Stimulated activated naive B cell treated with anti-CD40 and anti-IgM and Interleukin-4, amounts not matched to agents 10 μg/mL and 1 μg/mL and 100 μg/mL, for 72 hours (primary cell): ENCODE results near the gene GLCCI1.
"Not testable (repeated sequence)": the region's sequence is repeated elsewhere in the genome, so short reads cannot be mapped to it uniquely, and the experiment has no call there.

ENCODE experiments used
- ATAC-seq, 2 donors: fragments of 150-1000 bp; cut with Tn5 transposase; replicated peaks; 2 replicates each; pipeline ENCODE4 v1.10.0; 2021; ENCODE audit warnings: moderate library complexity in 1 of 2
- DNase-seq: peaks from one replicate; pipeline ENCODE4 v3.0.0; 2021
- H3K27ac Mint-ChIP-seq: one replicate; pipeline ENCODE4 v1.8.0; 2022; ENCODE audit warnings: mild to moderate bottlenecking, mixed read lengths
- H3K27me3 Mint-ChIP-seq, 2 donors: one replicate each; pipeline ENCODE4 v1.8.0; 2022; ENCODE audit warnings: mixed read lengths in 2 of 2
- H3K36me3 Mint-ChIP-seq, 2 donors: one replicate each; pipeline ENCODE4 v1.8.0; 2022; ENCODE audit warnings: mixed read lengths in 2 of 2, mild to moderate bottlenecking in 1 of 2
- H3K4me1 Mint-ChIP-seq, 2 donors: one replicate each; pipeline ENCODE4 v1.8.0; 2022; ENCODE audit warnings: mixed read lengths in 2 of 2, mild to moderate bottlenecking in 1 of 2
- H3K4me3 Mint-ChIP-seq, 2 donors: one replicate each; pipeline ENCODE4 v1.8.0; 2022; ENCODE audit warnings: mild to moderate bottlenecking in 2 of 2, mixed read lengths in 2 of 2, moderate library complexity in 1 of 2
- H3K9me3 Mint-ChIP-seq, 2 donors: one replicate each; pipeline ENCODE4 v1.8.0; 2022; ENCODE audit warnings: mixed read lengths in 2 of 2, mild to moderate bottlenecking in 1 of 2

The GLCCI1 gene

DNA sequence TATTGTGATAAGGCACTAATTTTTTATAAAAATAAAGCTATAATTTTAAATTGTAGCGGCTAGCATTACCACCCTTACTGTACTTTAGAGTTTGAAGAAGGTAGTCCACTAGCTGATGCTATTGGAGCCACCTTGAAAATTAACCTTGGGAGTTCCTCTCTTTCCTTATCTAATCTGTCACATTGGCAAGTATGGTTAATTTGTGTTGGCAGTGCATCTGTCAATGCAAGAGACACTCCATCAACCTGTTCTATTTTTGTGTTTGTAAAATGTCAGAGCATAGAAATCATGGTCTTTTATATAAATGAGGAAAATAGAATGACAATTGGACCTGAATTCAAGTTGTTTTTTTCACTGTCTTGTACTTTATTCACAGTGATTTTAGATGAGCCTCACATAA is 20.5 kb downstream of the GLCCI1 start:
- peaks cover 28 to 60% of the 10 kb centered on the region in 2 donors for H3K4me1 Mint-ChIP-seq
- no peak for DNase-seq
- H3K27me3 Mint-ChIP-seq: no peaks in the 10 kb centered on the region
- H3K4me3 Mint-ChIP-seq: peak overlapping the region in 1 of 2 donors; percentile 68
- H3K27ac Mint-ChIP-seq: no peak overlapping the region
- no peak for ATAC-seq
- peaks cover 13 to 21% of the 10 kb centered on the region in 2 donors for H3K36me3 Mint-ChIP-seq
- H3K9me3 Mint-ChIP-seq: peaks cover 12% of the 10 kb centered on the region in 2 donors

DNA sequence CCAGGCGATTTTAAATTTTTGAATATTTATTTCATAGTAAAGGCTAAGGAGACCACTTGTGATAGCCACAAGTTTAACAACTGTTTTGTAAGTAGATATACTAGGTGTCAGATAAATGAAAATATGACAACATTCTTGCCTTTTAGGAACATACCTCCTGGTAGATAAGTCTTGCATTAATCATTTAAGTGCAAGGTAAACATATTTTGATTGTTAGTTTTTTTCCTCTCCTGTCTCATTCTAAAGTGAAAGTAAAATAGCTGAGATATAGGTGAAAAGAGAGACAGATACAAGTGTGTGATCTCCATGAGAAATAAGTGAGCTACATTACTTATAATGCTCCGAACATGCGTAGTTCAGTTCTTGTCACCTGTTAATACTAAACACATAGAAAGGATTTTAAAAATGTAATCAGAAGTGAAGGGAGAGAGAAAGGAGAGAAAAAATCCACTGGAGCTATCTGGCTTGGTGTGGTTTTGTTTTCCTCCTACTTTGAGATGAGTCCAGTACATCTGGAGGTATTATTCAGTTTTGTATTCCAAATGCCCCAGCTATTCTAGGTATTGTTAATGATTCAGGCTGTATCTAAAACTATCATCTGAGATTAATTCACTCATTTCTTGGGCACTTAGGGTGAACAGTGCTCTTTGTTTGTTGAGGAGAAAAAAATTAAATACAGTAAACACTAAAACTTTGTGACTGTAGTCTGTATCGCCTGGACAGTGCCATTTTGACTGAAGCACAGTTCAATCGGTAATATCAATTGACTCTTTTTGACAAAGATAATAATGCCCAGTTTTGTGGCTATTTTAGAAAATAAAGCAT is 21.2 kb downstream of the GLCCI1 start:
- H3K4me3 Mint-ChIP-seq: peak overlapping the region; percentile 68 to 71
- peaks cover 13 to 21% of the 10 kb centered on the region in 2 donors for H3K36me3 Mint-ChIP-seq
- no peaks in the 10 kb centered on the region for H3K27me3 Mint-ChIP-seq
- peak overlapping the region; percentile 85 for H3K27ac Mint-ChIP-seq
- H3K4me1 Mint-ChIP-seq: peaks cover 28 to 59% of the 10 kb centered on the region in 2 donors
- DNase-seq: no peak
- peaks cover 12 to 13% of the 10 kb centered on the region in 2 donors for H3K9me3 Mint-ChIP-seq
- no peak for ATAC-seq

DNA sequence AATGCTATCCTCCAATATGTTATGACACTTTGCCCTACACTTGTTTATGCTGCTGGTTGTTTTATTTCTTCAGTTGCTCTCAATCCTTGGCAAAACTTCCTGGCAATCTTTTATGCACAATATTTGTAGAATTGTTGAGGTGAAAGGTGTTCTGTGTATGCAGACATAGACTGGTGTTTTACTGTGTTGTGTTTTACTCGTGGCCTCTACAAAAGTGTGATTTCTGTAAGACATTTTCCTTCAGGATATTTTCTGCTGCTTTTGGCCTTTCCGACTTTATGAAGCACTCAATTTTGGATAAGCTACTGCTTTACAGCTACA is 21.8 kb downstream of the GLCCI1 start:
- Mint-ChIP-seq H3K9me3 (peaks cover 12 to 16% of the 10 kb centered on the region in 2 donors), H3K27me3 (no peaks in the 10 kb centered on the region), H3K4me3 (no peak overlapping the region), H3K36me3 (peaks cover 13 to 22% of the 10 kb centered on the region in 2 donors), H3K27ac (no peak overlapping the region), H3K4me1 (peaks cover 25 to 54% of the 10 kb centered on the region in 2 donors)
- DNase-seq: no peak
- ATAC-seq: no peak

DNA sequence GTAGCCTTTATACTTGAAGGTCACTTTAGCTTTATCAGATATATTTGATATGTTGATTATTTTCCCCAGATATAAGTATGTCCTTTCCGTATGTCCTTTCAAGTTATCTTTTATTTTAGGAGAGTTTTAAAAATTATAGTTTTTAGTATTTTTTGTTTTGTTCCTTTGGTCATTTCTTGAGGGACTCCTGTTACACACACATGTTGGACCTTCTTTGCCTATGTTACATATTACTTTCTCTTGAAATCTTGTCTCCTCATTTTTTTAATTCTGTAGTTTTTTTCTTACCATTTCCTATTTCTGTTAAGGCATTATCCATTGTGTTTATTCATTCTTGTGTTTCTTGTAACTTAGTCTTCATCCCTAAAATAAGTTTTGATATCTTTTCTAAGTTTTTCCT is 23.9 kb downstream of the GLCCI1 start:
- H3K4me1 Mint-ChIP-seq: peaks cover 18 to 44% of the 10 kb centered on the region in 2 donors
- peaks cover 13 to 22% of the 10 kb centered on the region in 2 donors for H3K36me3 Mint-ChIP-seq
- H3K27me3 Mint-ChIP-seq: no peaks in the 10 kb centered on the region
- H3K4me3 Mint-ChIP-seq: no peak overlapping the region
- H3K27ac Mint-ChIP-seq: no peak overlapping the region
- H3K9me3 Mint-ChIP-seq: peaks cover 12 to 16% of the 10 kb centered on the region in 2 donors
- no peak for ATAC-seq
- DNase-seq: no peak

DNA sequence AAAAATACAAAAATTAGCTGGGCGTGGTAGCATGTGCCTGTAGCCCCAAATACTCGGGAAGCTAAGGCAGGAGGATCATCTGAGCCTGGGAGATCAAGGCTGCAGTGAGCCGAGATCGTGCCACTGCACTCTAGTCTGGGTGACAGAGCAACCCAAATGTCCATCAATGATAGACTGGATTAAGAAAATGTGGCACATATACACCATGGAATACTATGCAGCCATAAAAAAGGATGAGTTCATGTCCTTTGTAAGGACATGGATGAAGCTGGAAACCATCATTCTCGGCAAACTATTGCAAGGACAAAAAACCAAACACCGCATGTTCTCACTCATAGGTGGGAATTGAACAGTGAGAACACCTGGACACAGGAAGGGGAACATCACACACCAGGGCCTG is 26.8 kb downstream of the GLCCI1 start:
- not testable (repeated sequence) for H3K4me3 Mint-ChIP-seq, H3K27me3 Mint-ChIP-seq, H3K27ac Mint-ChIP-seq, ATAC-seq, DNase-seq
- Mint-ChIP-seq H3K36me3 (peaks cover 13 to 22% of the 10 kb centered on the region in 2 donors), H3K9me3 (peaks cover 13 to 16% of the 10 kb centered on the region in 2 donors), H3K4me1 (peaks cover 9 to 17% of the 10 kb centered on the region in 2 donors)

DNA sequence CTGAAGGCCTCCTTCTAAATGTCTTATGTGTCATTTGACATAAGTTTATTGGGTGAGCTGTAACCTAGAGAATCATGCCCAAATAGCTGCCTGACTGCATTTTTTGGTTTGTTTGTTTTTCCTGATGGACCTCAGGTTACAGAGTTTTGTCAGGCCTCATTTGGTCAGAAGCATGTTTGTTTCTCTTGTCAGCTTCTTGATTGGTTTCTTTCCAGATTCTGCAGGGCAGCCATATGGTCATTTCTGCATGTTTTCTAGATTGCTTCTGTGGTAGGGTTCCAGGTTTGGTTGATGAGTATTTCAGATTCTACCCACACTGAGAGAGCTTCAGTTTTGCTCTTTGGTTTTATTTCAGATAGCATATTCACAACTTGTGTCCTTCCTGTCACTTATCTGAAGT is 28.0 kb downstream of the GLCCI1 start:
- DNase-seq (no peak), ATAC-seq (no peak)
- peaks cover 13 to 20% of the 10 kb centered on the region in 2 donors for H3K9me3 Mint-ChIP-seq
- no peaks in the 10 kb centered on the region for H3K27me3 Mint-ChIP-seq
- no peak overlapping the region for H3K27ac Mint-ChIP-seq
- no peak overlapping the region for H3K4me3 Mint-ChIP-seq
- H3K4me1 Mint-ChIP-seq: peaks cover 5 to 11% of the 10 kb centered on the region in 2 donors
- peaks cover 18 to 26% of the 10 kb centered on the region in 2 donors for H3K36me3 Mint-ChIP-seq

DNA sequence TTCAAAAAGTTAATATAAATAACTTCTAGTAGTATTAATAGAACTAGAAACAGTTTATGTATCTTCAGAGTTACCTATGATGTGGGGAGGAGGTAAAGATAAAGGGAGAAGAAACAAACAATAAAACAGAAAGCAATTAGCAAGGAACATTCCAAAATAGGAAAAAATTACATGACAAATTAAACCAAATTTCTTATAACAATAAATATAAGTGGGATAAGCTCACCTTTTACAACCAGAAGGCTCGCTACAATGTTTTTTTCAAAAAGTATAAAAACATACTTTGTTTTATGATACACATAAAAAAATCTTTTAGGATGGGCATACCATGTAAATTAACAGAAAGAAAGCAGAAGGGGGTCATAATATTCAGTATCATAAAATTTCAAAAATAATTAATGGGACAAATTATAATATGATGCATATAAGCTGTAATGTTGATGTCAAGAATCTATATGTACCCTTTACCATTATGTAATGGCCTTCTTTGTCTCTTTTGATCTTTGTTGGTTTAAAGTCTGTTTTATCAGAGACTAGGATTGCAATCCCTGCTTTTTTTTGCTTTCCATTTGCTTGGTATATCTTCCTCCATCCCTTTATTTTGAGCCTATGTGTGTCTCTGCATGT is 31.8 kb downstream of the GLCCI1 start:
- H3K27ac Mint-ChIP-seq: no peak overlapping the region

DNA sequence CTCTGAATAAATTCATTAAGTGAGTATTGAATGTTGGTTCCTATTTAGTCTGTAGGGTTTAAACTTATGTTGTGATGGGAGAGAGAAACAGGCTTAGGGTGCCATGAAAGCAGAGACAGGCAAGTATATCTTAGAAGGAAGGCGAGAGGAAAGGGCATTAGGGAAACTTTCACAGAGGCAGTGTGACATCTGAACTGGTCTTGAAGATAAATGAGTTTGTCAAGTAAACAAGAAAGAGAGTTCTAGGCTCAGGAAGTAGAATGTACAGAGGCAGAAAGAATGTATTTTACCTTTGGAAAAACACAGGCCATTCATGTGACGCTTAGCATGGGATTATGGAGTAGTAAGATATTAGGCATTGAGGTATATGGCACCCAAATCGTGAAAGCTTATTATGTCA is 34.5 kb downstream of the GLCCI1 start:
- no peak for ATAC-seq
- no peaks in the 10 kb centered on the region for H3K27me3 Mint-ChIP-seq
- no peak overlapping the region for H3K27ac Mint-ChIP-seq
- H3K4me1 Mint-ChIP-seq: peaks cover 5 to 19% of the 10 kb centered on the region in 2 donors
- DNase-seq: no peak
- peaks cover 3 to 6% of the 10 kb centered on the region in 2 donors for H3K9me3 Mint-ChIP-seq
- no peak overlapping the region for H3K4me3 Mint-ChIP-seq
- peaks cover 25 to 40% of the 10 kb centered on the region in 2 donors for H3K36me3 Mint-ChIP-seq

More for the DNA sequence above, 31.8 kb downstream of the GLCCI1 start:
- H3K4me3 Mint-ChIP-seq: no peak overlapping the region
- H3K36me3 Mint-ChIP-seq: peaks cover 15 to 22% of the 10 kb centered on the region in 2 donors
- H3K9me3 Mint-ChIP-seq: peaks cover 3 to 6% of the 10 kb centered on the region in 2 donors
- ATAC-seq: no peak
- no peaks in the 10 kb centered on the region for H3K27me3 Mint-ChIP-seq
- DNase-seq: no peak
- peaks cover 3 to 26% of the 10 kb centered on the region in 2 donors for H3K4me1 Mint-ChIP-seq

DNA sequence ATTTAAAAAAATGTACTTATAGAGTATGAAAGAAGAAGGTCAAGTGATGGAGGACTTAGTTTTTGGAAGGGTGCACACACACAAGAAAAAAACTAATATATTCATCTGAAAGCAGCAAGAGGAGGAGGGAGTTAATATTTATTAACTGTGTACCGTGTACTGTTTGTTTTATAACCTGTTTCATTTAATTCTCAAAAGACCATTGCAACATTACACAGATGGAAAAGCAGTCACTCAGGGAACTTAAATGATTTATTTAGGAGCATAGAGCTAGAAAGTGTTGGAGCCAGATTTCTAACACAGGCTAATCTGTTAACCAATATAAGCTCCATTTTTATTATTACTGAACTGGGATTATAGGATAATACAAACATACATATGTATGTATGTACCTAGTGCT is 36.7 kb downstream of the GLCCI1 start:
- no peak for ATAC-seq
- no peaks in the 10 kb centered on the region for H3K27me3 Mint-ChIP-seq
- H3K36me3 Mint-ChIP-seq: peaks cover 27 to 40% of the 10 kb centered on the region in 2 donors
- no peak for DNase-seq
- H3K4me3 Mint-ChIP-seq: no peak overlapping the region
- H3K9me3 Mint-ChIP-seq: peaks cover 2 to 6% of the 10 kb centered on the region in 2 donors
- H3K27ac Mint-ChIP-seq: no peak overlapping the region
- peaks cover 5 to 19% of the 10 kb centered on the region in 2 donors for H3K4me1 Mint-ChIP-seq

DNA sequence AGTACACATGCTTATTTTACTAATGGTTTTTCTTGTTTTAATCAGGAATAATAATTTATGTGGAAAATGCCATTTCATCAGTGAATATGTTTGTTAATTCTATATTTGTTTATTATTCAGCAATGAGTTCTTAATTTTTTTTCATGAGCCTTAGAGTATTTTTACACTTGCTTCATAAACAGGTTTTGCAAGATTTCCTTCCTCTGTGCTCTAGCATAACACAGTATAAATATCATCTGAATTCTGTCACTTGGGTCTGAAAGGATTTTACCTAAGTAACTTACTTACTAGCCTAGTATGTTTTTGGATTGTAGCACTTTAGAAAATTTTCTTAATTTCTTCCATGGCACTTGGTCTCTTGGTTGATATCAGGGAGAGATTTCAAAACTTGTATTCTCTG is 45.8 kb downstream of the GLCCI1 start:
- no peaks in the 10 kb centered on the region for H3K27me3 Mint-ChIP-seq
- H3K36me3 Mint-ChIP-seq: peaks cover 20% of the 10 kb centered on the region in 2 donors
- H3K27ac Mint-ChIP-seq: no peak overlapping the region
- H3K4me1 Mint-ChIP-seq: peaks cover 4 to 13% of the 10 kb centered on the region in 2 donors
- no peak for ATAC-seq
- DNase-seq: no peak
- no peak overlapping the region for H3K4me3 Mint-ChIP-seq
- no peaks in the 10 kb centered on the region for H3K9me3 Mint-ChIP-seq

DNA sequence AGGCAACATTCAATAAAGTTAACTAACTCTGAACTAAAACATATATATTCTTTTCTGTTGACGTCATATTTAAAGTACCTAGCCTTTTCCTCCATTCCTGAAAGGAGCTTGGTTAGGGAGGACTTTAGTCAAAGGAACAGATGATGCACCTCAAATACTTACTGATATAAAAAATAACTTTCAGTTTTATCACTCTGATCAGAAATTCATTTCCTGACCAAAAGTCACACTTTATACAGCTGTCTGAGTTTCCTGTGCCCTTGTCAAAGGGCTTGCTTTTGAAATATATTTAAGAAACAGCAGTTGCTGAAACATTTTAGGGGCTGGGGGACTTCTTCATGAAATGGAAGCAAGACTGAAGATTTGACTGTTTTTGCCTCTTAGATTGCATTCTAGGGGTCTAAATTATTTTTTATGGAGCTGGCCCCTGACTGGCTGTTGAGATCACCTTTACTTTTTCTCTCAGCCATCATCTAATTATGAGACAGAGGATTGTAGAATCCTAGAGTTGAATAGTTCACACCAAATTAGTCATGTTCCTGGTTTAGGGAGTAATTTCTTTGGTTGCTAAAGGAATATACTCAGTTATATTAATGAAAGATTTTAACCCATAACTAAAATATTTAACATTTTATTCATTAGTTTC is 46.6 kb downstream of the GLCCI1 start:
- Mint-ChIP-seq H3K4me3 (no peak overlapping the region), H3K36me3 (peaks cover 20 to 21% of the 10 kb centered on the region in 2 donors), H3K4me1 (peaks cover 4 to 13% of the 10 kb centered on the region in 2 donors), H3K9me3 (no peaks in the 10 kb centered on the region), H3K27me3 (no peaks in the 10 kb centered on the region), H3K27ac (no peak overlapping the region)
- ATAC-seq (no peak), DNase-seq (no peak)

DNA sequence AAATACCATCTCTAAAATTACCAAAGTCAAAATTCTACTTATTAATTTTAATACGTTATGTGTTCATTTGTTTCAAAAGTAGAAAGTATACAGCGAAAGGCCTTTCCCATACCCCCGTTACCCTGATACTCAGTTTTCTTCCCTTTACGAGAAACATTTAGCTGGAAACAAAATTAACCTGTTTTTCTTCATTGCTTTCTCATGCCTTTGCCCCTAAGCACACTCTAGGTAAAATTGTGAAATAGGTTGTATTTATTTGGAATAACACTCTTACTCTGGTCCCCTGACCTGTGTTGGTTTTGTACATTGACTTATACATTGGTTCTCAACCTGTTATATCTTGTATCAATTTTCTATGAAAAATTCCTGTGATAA is 47.1 kb downstream of the GLCCI1 start:
- Mint-ChIP-seq H3K27ac (no peak overlapping the region), H3K4me1 (peaks cover 4 to 13% of the 10 kb centered on the region in 2 donors), H3K27me3 (no peaks in the 10 kb centered on the region), H3K9me3 (no peaks in the 10 kb centered on the region), H3K36me3 (peaks cover 20 to 21% of the 10 kb centered on the region in 2 donors), H3K4me3 (no peak overlapping the region)
- no peak for ATAC-seq
- no peak for DNase-seq

DNA sequence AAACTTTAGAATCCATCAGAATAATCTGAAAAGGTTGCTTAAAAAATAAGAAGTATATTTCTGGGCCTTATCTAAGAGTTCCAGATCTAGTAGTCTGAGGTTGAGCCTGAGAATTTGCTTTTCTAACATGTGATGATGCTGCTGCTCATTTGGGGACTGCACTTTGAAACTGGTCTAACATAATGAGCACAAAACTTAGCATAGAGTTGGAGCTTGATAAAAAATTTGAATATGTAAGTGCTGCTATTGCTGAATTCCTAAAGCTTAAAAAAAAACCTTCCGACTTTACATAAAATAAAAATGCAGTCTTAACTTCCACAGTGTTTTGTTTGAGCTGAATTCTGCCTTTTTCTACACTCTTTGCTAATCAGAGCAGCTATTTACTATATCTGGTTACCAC is 48.8 kb downstream of the GLCCI1 start:
- no peak overlapping the region for H3K27ac Mint-ChIP-seq

DNA sequence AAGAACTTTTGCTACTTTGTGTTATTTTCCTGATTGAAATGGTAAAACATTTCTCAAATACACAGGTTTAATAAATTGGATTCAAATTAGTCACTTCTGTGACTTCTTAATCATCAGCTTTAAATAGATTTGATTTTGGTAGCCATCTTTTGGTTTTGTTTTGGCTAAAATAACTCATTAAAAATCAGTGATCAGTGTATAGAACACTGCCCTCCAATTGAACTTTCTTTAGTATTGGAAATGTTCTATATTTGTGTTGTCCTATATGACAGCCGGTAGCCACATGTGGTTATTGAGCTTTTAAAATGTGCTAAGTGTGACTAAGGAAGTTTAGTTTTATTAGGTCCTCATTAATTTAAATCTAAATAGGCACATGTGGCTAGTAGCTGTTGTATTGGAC is 50.4 kb downstream of the GLCCI1 start:
- Mint-ChIP-seq H3K4me1 (peaks cover 4 to 8% of the 10 kb centered on the region in 2 donors), H3K36me3 (peaks cover 12 to 18% of the 10 kb centered on the region in 2 donors), H3K27ac (no peak overlapping the region), H3K9me3 (no peaks in the 10 kb centered on the region), H3K4me3 (no peak overlapping the region), H3K27me3 (no peaks in the 10 kb centered on the region)
- ATAC-seq (no peak), DNase-seq (no peak)

More for the DNA sequence above, 48.8 kb downstream of the GLCCI1 start:
- DNase-seq (no peak), ATAC-seq (no peak)
- peaks cover 12 to 14% of the 10 kb centered on the region in 2 donors for H3K36me3 Mint-ChIP-seq
- no peaks in the 10 kb centered on the region for H3K27me3 Mint-ChIP-seq
- H3K4me3 Mint-ChIP-seq: no peak overlapping the region
- peaks cover 4 to 8% of the 10 kb centered on the region in 2 donors for H3K4me1 Mint-ChIP-seq
- no peaks in the 10 kb centered on the region for H3K9me3 Mint-ChIP-seq
